GM12873 (cell line): Measurements from ENCODE around the gene CACNA1H.

Experiments
- CTCF ChIP-seq: IDR thresholded peaks from 2 replicates; pipeline ENCODE4 v1.5.1; 2012; ENCODE audit warnings: low read depth, mild to moderate bottlenecking, moderate library complexity, low read length, control low read depth; ENCODE audit not compliant: insufficient read depth; ENCODE audit errors: missing control alignments

CACNA1H gene

GRCh38 chr16:1184980-1185379, 32.1 kb downstream of the CACNA1H start:
- no peak for TF ChIP-seq CTCF

- no peak for TF ChIP-seq CTCF
Observed at GRCh38 chr16:1188432-1189189, 35.7 kb downstream of the CACNA1H start.

- TF ChIP-seq CTCF, result no peak
Observed at GRCh38 chr16:1189455-1189854, 36.5 kb downstream of the CACNA1H start.

GRCh38 chr16:1192384-1193073, 39.6 kb downstream of the CACNA1H start:
- no peak for TF ChIP-seq CTCF

- no peak for TF ChIP-seq CTCF
Observed at GRCh38 chr16:1193143-1193824, 40.4 kb downstream of the CACNA1H start.

GRCh38 chr16:1193825-1194581, 41.1 kb downstream of the CACNA1H start:
- no peak for TF ChIP-seq CTCF
